HepG2 (cell line): ENCODE measurements around the gene HPD. TPM values are rescaled to one million over a fixed set of nuclear protein-coding genes. Genes with fewer than 3 reads are reported as not detected.
A peak's percentile ranks its signal among the peaks of the same experiment; 100 is the strongest.

ENCODE experiments used
- ATAC-seq: fragments of 200-7000 bp; cut with Tn5 transposase; 3 replicates; pipeline ENCODE4 v1.9.1; 2020; ENCODE audit warnings: mild to moderate bottlenecking, moderate library complexity
- BruUV-seq: library from RNA; stranded (reverse); fragments of 400-500 nt; replicated peaks from 2 replicates; lab custom pipeline; 2021; lab: Mats Ljungman, UMichigan
- CTCF ChIA-PET: fragments of 300-600 bp; formaldehyde crosslinking; extraction: SDS; loops from one replicate; lab custom pipeline; 2021; ENCODE audit warnings: low total read pairs, inconsistent platforms, low intra/inter-chr PET ratio; lab: Yijun Ruan, JAX
- POLR2A ChIA-PET: fragments of 350-600 bp; sonication (Branson Sonifier 250); formaldehyde crosslinking; loops from one replicate; lab custom pipeline; 2020; ENCODE audit warnings: antibody characterized with exemption, inconsistent platforms; lab: Yijun Ruan, JAX
- DNase-seq: peaks from one replicate; pipeline ENCODE4 v3.0.0-alpha.2; 2015; ENCODE audit warnings: low spot score
- FAIRE-seq: peaks from 3 replicates; lab custom pipeline; 2011; peaks lifted over from hg19 to GRCh38; lab: Jason Lieb, UNC
- H2AFZ ChIP-seq: one replicate; pipeline ENCODE4 v1.6.1; 2011; ENCODE audit warnings: low read length, inconsistent platforms
- H3K27ac ChIP-seq: fragments of 300-600 bp; 3 replicates; pipeline ENCODE4 v1.8.0; 2011; ENCODE audit warnings: mixed run types, mild to moderate bottlenecking, mixed read lengths, low read length, inconsistent platforms; ENCODE audit not compliant: insufficient read depth; ENCODE audit errors: extremely low read length
- H3K27me3 ChIP-seq, 2 experiments: fragments of 200-600 bp in 1 of 2; 2 replicates in 1 of 2; 3 replicates in 1 of 2; pipeline versions ENCODE4 v1.6.0 to v1.8.0; 2011; ENCODE audit warnings: low read length in 2 of 2, mild to moderate bottlenecking in 2 of 2, moderate library complexity in 2 of 2, inconsistent platforms in 1 of 2; ENCODE audit not compliant: insufficient read depth in 2 of 2, control insufficient read depth in 1 of 2
- H3K36me3 ChIP-seq, 2 experiments: fragments of 200-600 bp in 1 of 2; replicated peaks in 1 of 2; 2 replicates in 1 of 2; 3 replicates in 1 of 2; pipeline versions ENCODE4 v1.5.1 to v1.8.0; 2011; ENCODE audit warnings: low read length in 2 of 2, inconsistent platforms in 1 of 2; ENCODE audit not compliant: insufficient read depth in 2 of 2, control insufficient read depth in 1 of 2
- H3K4me1 ChIP-seq: 2 replicates; pipeline ENCODE4 v1.5.1; 2012; ENCODE audit warnings: low read length, inconsistent platforms; ENCODE audit not compliant: insufficient read depth
- H3K4me2 ChIP-seq: 2 replicates; pipeline ENCODE4 v1.6.0; 2011; ENCODE audit warnings: low read depth, low read length, inconsistent platforms
- H3K4me3 ChIP-seq, 3 experiments: fragments of 200-600 bp in 1 of 3; sonication (generic), shearing (Covaris generic) in 1 of 3; replicated peaks in 1 of 3; 2 replicates each; pipeline ENCODE4 v1.5.1; 2011 to 2016; ENCODE audit warnings: low read length in 3 of 3, inconsistent platforms in 2 of 3, low read depth in 2 of 3, mild to moderate bottlenecking in 2 of 3, control low read depth in 1 of 3, mixed read lengths in 1 of 3; ENCODE audit not compliant: insufficient read depth in 1 of 3
- H3K79me2 ChIP-seq: one replicate; pipeline ENCODE4 v1.6.1; 2011; ENCODE audit warnings: low read length, inconsistent platforms; ENCODE audit not compliant: insufficient read depth
- H3K9ac ChIP-seq: 2 replicates; pipeline ENCODE4 v1.6.0; 2011; ENCODE audit warnings: mild to moderate bottlenecking, low read depth, low read length, inconsistent platforms; ENCODE audit not compliant: insufficient read depth
- H3K9me3 ChIP-seq: 2 replicates; pipeline ENCODE4 v1.5.1; 2012; ENCODE audit warnings: mild to moderate bottlenecking, low read length
- H4K20me1 ChIP-seq: 2 replicates; pipeline ENCODE4 v1.6.0; 2011; ENCODE audit warnings: inconsistent platforms, mild to moderate bottlenecking, low read length, moderate library complexity; ENCODE audit not compliant: insufficient read depth
- ATF2 ChIP-seq: sonication (generic); formaldehyde crosslinking; IDR thresholded peaks from 2 replicates; pipeline ENCODE4 v1.4.0; 2020; ENCODE audit warnings: missing genetic modification reagents
- GFI1 ChIP-seq: sonication (generic); formaldehyde crosslinking; IDR thresholded peaks from 2 replicates; pipeline ENCODE4 v1.5.0; 2020; ENCODE audit warnings: missing genetic modification reagents, mild to moderate bottlenecking, borderline replicate concordance
- HES4 ChIP-seq: sonication (generic); formaldehyde crosslinking; IDR thresholded peaks from 2 replicates; pipeline ENCODE4 v1.9.0; 2021; ENCODE audit warnings: mild to moderate bottlenecking, missing genetic modification reagents, borderline replicate concordance
- HMGA1 ChIP-seq: sonication (generic); formaldehyde crosslinking; conservative IDR thresholded peaks from 2 replicates; pipeline ENCODE4 v1.4.0; 2020; ENCODE audit warnings: missing genetic modification reagents
- NFYB ChIP-seq: sonication (generic); formaldehyde crosslinking; IDR thresholded peaks from 2 replicates; pipeline ENCODE4 v1.4.0; 2020; ENCODE audit warnings: missing genetic modification reagents
- PHB2 ChIP-seq: fragments of 450-650 bp; IDR thresholded peaks from 2 replicates; pipeline ENCODE4 v1.6.1; 2018; ENCODE audit not compliant: partially characterized antibody
- POLR2A ChIP-seq, 2 experiments: IDR thresholded peaks; 2 replicates each; pipeline ENCODE4 v1.6.1; 2011; ENCODE audit warnings: low read depth in 2 of 2, low read length in 2 of 2, mild to moderate bottlenecking in 1 of 2, moderate library complexity in 1 of 2; ENCODE audit not compliant: insufficient read depth in 1 of 2
- RFXANK ChIP-seq: IDR thresholded peaks from 2 replicates; pipeline ENCODE4 v1.6.1; 2016
- SAFB2 ChIP-seq: sonication (generic); formaldehyde crosslinking; IDR thresholded peaks from 2 replicates; pipeline ENCODE4 v1.5.1; 2020; ENCODE audit warnings: missing genetic modification reagents, low read depth, mild to moderate bottlenecking, borderline replicate concordance
- ZBED4 ChIP-seq: sonication (generic); formaldehyde crosslinking; IDR thresholded peaks from 2 replicates; pipeline ENCODE4 v1.4.0; 2020; ENCODE audit warnings: missing genetic modification reagents, borderline replicate concordance
- ZBTB3 ChIP-seq: sonication (generic); formaldehyde crosslinking; IDR thresholded peaks from 2 replicates; pipeline ENCODE4 v1.4.0; 2020; ENCODE audit warnings: low read depth, mild to moderate bottlenecking, moderate library complexity, missing genetic modification reagents, borderline replicate concordance
- ZBTB49 ChIP-seq: sonication (generic); formaldehyde crosslinking; IDR thresholded peaks from 2 replicates; pipeline ENCODE4 v1.4.0; 2020; ENCODE audit warnings: missing genetic modification reagents, borderline replicate concordance
- ZFP90 ChIP-seq: sonication (generic); formaldehyde crosslinking; IDR thresholded peaks from 2 replicates; pipeline ENCODE4 v1.8.0; 2022; ENCODE audit warnings: missing genetic modification reagents, mild to moderate bottlenecking, inconsistent platforms, borderline replicate concordance
- ZNF251 ChIP-seq: sonication (generic); formaldehyde crosslinking; IDR thresholded peaks from 2 replicates; pipeline ENCODE4 v1.9.0; 2021; ENCODE audit warnings: mild to moderate bottlenecking, missing genetic modification reagents
- ZNF337 ChIP-seq: sonication (generic); formaldehyde crosslinking; IDR thresholded peaks from 2 replicates; pipeline ENCODE4 v1.5.1; 2020; ENCODE audit warnings: missing genetic modification reagents, low read depth, mild to moderate bottlenecking, borderline replicate concordance
- ZNF781 ChIP-seq: sonication (generic); formaldehyde crosslinking; IDR thresholded peaks from 2 replicates; pipeline ENCODE4 v1.5.1; 2020; ENCODE audit warnings: borderline replicate concordance, mild to moderate bottlenecking, missing genetic modification reagents; ENCODE audit errors: not compliant biosample characterization
- WGBS: methylation state at CpG from one replicate; pipeline ENCODE4 v1.1.6; 2017; ENCODE audit warnings: low lambda C conversion rate; 5-methylcytosine and 5-hydroxymethylcytosine counted together
- in situ Hi-C: cut with HindIII; loops from 2 replicates; pipeline ENCODE4 v1.10.0; 2017; ENCODE audit warnings: low pct_unique_long_range_greater_than_20kb; ENCODE audit not compliant: extremely low pct_ligation_motif_present
- intact Hi-C: fragments of 100-400 bp; cut with micrococcal nuclease; formaldehyde crosslinking; loops from one replicate; pipeline ENCODE4 v1.10.0; 2022; ENCODE audit not compliant: unreplicated experiment
- polyA plus RNA-seq, 8 experiments: library from polyadenylated mRNA; depleted of rRNA in 3 of 8; stranded (reverse) in 7 of 8; unstranded in 1 of 8; fragments of >200 nt; fragmentation: Illumina TruSeq in 4 of 8; extraction: Trizol in 4 of 8; gene quantifications; 2 replicates each; pipeline versions ENCODE4 v1.2.1 to v1.2.3, GENCODE V29; 2011 to 2016; ENCODE audit warnings: low read depth in 4 of 8, missing spikeins in 1 of 8, mixed read lengths in 1 of 8; ENCODE audit not compliant: insufficient read depth in 1 of 8
- total RNA-seq, 5 experiments: library from RNA; depleted of rRNA; stranded (reverse); fragments of >200 nt; fragmentation: Illumina TruSeq; extraction: Trizol; gene quantifications; 2 replicates each; pipeline ENCODE4 v1.2.3, GENCODE V29; 2016; ENCODE audit warnings: low read depth in 1 of 5

Gene HPD
- total and polyA plus RNA-seq, 2 of the 13 experiments (the other 11 are each of a cell fraction or from before 2014, with no cell fraction given) = 120 to 195 TPM

DNA sequence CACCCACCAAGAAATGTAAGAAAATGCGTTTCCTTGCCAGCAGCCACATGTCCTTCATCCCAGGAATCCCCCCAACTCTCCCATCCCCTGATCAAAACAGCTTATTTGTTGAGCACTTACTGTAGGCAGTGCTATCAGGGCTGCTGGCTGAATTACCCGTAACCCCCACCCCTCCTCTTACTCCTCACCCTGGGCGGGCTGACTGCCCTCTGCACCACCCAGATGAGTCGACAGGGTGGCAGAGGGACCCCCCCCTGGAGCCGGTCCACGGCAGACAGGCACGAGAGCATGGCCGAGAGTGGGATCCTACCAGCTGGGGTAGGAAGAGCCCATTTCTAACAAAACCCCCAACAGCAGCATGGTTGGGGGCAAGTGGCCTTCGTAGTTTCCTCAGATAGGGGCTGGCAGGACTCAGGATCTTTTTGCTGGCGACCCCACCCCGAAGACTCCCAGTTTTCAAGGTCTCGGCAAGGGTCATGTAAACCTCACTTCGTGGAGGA is 64.1 kb downstream of the HPD start:
- WGBS = 0% methylated on average over 10 of the region's 13 CpGs
- FAIRE-seq = no peak
- DNase-seq = no peak
- TF ChIP-seq RFXANK (CRISPR knock-in tag) = no peak
- TF ChIP-seq HES4 (CRISPR knock-in tag) = no peak
- no peak for TF ChIP-seq ZBED4 (CRISPR knock-in tag)
- TF ChIP-seq POLR2A (IDR thresholded peaks at IDR 0.05; ENCODE audit: insufficient read depth in 1 of 2, low read depth in 2 of 2, low read length in 2 of 2) = peak in 1 of 2 experiments; percentile 41; a peak in 1 of 4 replicates
- no peak for TF ChIP-seq ZNF337 (CRISPR knock-in tag)
- no peak; the same call in 1 of the 2 replicates for TF ChIP-seq ZFP90 (CRISPR knock-in tag)
- TF ChIP-seq PHB2 = no peak
- TF ChIP-seq ZNF251 = peak; percentile 26; the same call in 1 of the 2 replicates
- no peak for TF ChIP-seq ATF2 (CRISPR knock-in tag)
- TF ChIP-seq ZBTB49 (CRISPR knock-in tag) = no peak
- 0 out of 2 replicates have a peak, but pooled peaks have one; percentile 4 for TF ChIP-seq SAFB2 (CRISPR knock-in tag)
- TF ChIP-seq HMGA1 = no peak
- TF ChIP-seq ZBTB3 (CRISPR knock-in tag) = peak; percentile 64; the same call in 1 of the 2 replicates
- TF ChIP-seq GFI1 (CRISPR knock-in tag) = no peak
- TF ChIP-seq NFYB (CRISPR knock-in tag) = no peak
- TF ChIP-seq ZNF781 (CRISPR knock-in tag) = peak; percentile 5

More for the DNA sequence above, 64.1 kb downstream of the HPD start:
- ChIA-PET CTCF (interaction anchor here (1.2 to 3.9 kb wide), 7 partner anchors 13 to 100 kb away, joined by 4 to 89 read pairs (median 20); partner anchors contain the start of gene PSMD9), POLR2A (interaction anchor here (0.8 to 14.0 kb wide), 13 partner anchors 12 to 98 kb away, joined by 3 to 393 read pairs (median 6); partner anchors contain the start of genes HPD, PSMD9, SETD1B and TMEM120B)
- Histone ChIP-seq H3K27ac (peak overlapping the region; percentile 85), H3K9ac (peak overlapping the region; percentile 62), H3K4me2 (peak overlapping the region; percentile 95), H3K27me3 (no peaks in the 10 kb centered on the region), H3K79me2 (peaks cover 50% of the 10 kb centered on the region), H3K36me3 (no peaks in the 10 kb centered on the region; a peak in 3 of 5 replicates), H2AFZ (no peak overlapping the region), H3K4me1 (peaks cover 91% of the 10 kb centered on the region), H3K4me3 (peak overlapping the region in 2 of 3 experiments; percentile 10 to 79; a peak in 4 of 6 replicates), H3K9me3 (no peaks in the 10 kb centered on the region), H4K20me1 (peaks cover 9% of the 10 kb centered on the region; the same call in 1 of the 2 replicates)
- no TSS peak for BruUV-seq
- intact Hi-C loops = loop anchor here (1.0 to 5.0 kb wide), 5 partner anchors 18 to 100 kb away; no protein-coding TSS in a partner anchor
- in situ Hi-C loops = loop anchor here (5.0 kb wide), 1 partner anchor 93 kb away; the partner anchor contains the start of gene PSMD9
- peak; percentile 7 for ATAC-seq
